Thymus (tissue), 11 donors: ENCODE results near the gene FAM151B. TPM values are rescaled to one million over a fixed set of nuclear protein-coding genes. Genes with fewer than 3 reads are reported as not detected.
"Not testable (repeated sequence)": the region's sequence is repeated elsewhere in the genome, so short reads cannot be mapped to it uniquely, and the experiment has no call there.

Experiments
- DNase-seq, 9 donors: peaks; one replicate each; pipeline ENCODE4 v3.0.0-alpha.2; 2013; ENCODE audit warnings: low spot score in 9 of 9, low read depth in 6 of 9, missing footprints in 1 of 9
- H3K27ac ChIP-seq, 2 donors: one replicate each; pipeline ENCODE4 v1.5.1; 2013; ENCODE audit warnings: control low read depth in 1 of 2, low read depth in 1 of 2, low read length in 1 of 2, mild to moderate bottlenecking in 1 of 2, moderate library complexity in 1 of 2
- H3K27me3 ChIP-seq, 2 donors: one replicate each; pipeline ENCODE4 v1.5.1; 2013; ENCODE audit warnings: low read length in 1 of 2; ENCODE audit not compliant: control insufficient read depth in 2 of 2, insufficient read depth in 1 of 2
- H3K36me3 ChIP-seq, 2 donors: one replicate each; pipeline ENCODE4 v1.5.1; 2013; ENCODE audit warnings: low read length in 1 of 2, mild to moderate bottlenecking in 1 of 2, moderate library complexity in 1 of 2; ENCODE audit not compliant: control insufficient read depth in 2 of 2, insufficient read depth in 2 of 2
- H3K4me1 ChIP-seq, 2 donors: one replicate each; pipeline ENCODE4 v1.5.1; 2013; ENCODE audit warnings: low read length in 2 of 2; ENCODE audit not compliant: control insufficient read depth in 2 of 2, insufficient read depth in 2 of 2
- H3K4me3 ChIP-seq, 2 donors: one replicate each; pipeline ENCODE4 v1.5.1; 2013; ENCODE audit warnings: low read length in 2 of 2, control low read depth in 1 of 2, mild to moderate bottlenecking in 1 of 2
- H3K9me3 ChIP-seq, 2 donors: one replicate each; pipeline ENCODE4 v1.5.1; 2013; ENCODE audit warnings: low read length in 1 of 2, mild to moderate bottlenecking in 1 of 2; ENCODE audit not compliant: control insufficient read depth in 2 of 2, insufficient read depth in 1 of 2
- WGBS: extraction: QIAGEN DNeasy Blood & Tissue Kit; methylation state at CpG from one replicate; pipeline ENCODE4 v1.1.7; 2013; 5-methylcytosine and 5-hydroxymethylcytosine counted together
- polyA plus RNA-seq: library from polyadenylated mRNA; stranded (reverse); fragments of 200-250 nt; gene quantifications from one replicate; pipeline ENCODE4 v1.2.3, GENCODE V29; 2013
- total RNA-seq: library from RNA; stranded (reverse); fragments of 120-200 nt; gene quantifications from one replicate; pipeline ENCODE4 v1.2.4, GENCODE V29; 2013
- donor health status: healthy.

FAM151B gene
- total and polyA plus RNA-seq, 2 donors = 0.75 to 1.2 TPM

DNA sequence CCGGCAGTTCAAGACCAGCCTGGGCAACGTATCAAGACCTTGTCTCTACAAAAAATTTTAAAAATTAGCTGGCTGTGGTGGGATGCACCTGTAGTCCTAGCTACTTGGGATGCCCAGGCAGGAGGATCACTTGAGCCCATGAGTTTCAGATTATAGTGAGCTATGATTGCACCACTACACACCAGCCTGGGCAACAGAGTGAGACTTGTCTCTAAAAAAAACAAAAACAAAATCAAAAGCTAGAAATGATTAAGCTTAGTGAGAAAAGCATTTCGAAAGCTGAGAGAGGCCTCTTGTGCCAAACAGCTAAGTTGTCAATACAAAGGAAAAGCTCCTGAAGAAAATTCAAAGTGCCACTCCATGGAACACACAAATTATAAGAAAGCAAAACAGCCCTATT lies 4.8 kb downstream of the FAM151B start:
- H3K4me1 ChIP-seq = peaks cover 0 to 4% of the 10 kb centered on the region in 2 donors
- no peak overlapping the region for H3K4me3 ChIP-seq
- H3K36me3 ChIP-seq = no peaks in the 10 kb centered on the region
- no peaks in the 10 kb centered on the region for H3K9me3 ChIP-seq
- DNase-seq = no peak
- no peak overlapping the region for H3K27ac ChIP-seq
- WGBS = 99% methylated on average over 3 of the region's 3 CpGs
- H3K27me3 ChIP-seq = peaks cover 2 to 8% of the 10 kb centered on the region in 2 donors

DNA sequence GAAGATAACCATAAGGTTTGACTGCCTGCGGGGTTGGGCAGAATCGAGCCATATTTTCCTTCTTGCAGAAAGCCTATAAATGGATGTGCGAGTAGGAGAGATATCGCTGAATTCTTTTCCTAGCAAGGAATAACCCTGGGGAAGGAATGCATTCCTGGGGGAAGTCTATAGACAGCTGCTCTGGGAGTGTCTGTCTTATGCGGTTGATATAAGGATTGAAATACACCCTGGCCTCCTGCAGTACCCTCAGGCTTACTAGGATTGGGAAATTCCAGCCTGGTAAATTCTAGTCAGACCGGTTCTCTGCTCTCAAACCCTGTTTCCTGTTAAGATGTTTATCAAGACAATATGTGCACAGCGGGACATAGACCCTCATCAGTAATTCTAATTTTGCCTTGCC lies 5.5 kb downstream of the FAM151B start:
- 87% methylated on average over 7 of the region's 7 CpGs for WGBS

DNA sequence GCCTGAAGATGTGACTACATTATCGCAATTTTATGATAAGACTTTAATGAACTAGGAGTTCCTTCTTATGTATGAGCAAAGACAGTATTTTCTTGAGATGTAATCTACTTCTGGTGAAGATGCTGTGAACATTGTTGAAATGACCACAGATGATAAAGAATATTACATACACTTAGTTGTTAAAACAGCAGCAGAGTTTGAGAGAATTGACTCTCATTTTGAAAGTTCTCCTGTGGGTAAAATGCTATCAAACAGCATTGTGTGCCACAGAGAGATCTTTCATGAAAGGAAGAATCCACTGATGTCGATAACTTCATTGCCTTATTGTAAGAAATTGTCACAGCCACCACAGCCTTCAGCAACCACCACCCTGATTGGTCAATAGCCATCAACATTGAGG lies 8.0 kb downstream of the FAM151B start:
- H3K9me3 ChIP-seq = no peaks in the 10 kb centered on the region
- H3K36me3 ChIP-seq = no peaks in the 10 kb centered on the region
- H3K27ac ChIP-seq = no peak overlapping the region
- no peak overlapping the region for H3K4me3 ChIP-seq
- no peak for DNase-seq
- no peaks in the 10 kb centered on the region for H3K4me1 ChIP-seq
- 96% methylated on average over 2 of the region's 2 CpGs for WGBS
- H3K27me3 ChIP-seq = no peaks in the 10 kb centered on the region

More for the DNA sequence above, 5.5 kb downstream of the FAM151B start:
- not testable (repeated sequence) for H3K4me3 ChIP-seq, H3K36me3 ChIP-seq, H3K27ac ChIP-seq, H3K9me3 ChIP-seq, H3K4me1 ChIP-seq, DNase-seq, H3K27me3 ChIP-seq

DNA sequence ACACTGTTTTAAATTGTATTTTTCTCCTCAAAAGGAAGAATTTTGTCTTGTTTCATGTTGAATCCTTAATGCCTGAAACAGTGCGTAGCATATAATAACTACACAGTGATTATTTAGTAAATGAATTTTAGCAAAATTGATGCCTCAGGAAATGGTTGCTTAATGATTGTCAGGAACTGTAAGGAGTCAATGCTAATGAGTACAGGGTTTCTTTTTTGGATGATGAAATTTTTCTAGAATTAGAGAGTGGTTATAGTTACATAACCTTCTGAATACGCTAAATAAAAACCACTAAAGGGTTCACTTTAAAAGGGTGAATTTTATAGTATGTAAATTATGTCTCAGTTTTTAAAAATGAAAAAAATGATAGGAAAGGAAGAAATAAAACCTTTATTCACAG lies 14.9 kb downstream of the FAM151B start:
- no peak overlapping the region for H3K4me3 ChIP-seq
- H3K27me3 ChIP-seq = no peaks in the 10 kb centered on the region
- DNase-seq = no peak
- no peaks in the 10 kb centered on the region for H3K36me3 ChIP-seq
- no peaks in the 10 kb centered on the region for H3K9me3 ChIP-seq
- H3K4me1 ChIP-seq = no peaks in the 10 kb centered on the region
- no peak overlapping the region for H3K27ac ChIP-seq
- WGBS = 96% methylated on average over 2 of the region's 2 CpGs

DNA sequence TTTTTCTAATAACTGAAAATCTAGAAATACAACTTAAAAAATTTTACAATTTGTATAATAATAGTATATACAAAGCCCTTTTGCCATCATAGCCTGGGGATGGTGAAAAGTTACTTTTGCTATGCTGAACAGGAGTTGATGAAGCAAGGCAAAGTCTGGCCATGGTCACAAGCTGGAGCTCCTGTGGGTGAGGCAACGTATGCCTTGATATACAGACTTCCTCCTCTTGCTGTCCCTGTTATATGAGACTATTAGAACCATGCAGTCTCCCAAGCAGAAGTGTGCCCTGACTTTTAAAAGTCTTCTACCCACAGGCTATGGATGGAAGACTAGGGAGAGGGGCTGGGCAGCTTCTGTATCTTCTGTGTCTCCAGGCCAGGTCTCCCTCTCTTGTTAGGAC lies 15.7 kb downstream of the FAM151B start:
- Histone ChIP-seq H3K9me3 (no peaks in the 10 kb centered on the region), H3K27me3 (no peaks in the 10 kb centered on the region), H3K36me3 (no peaks in the 10 kb centered on the region), H3K4me3 (no peak overlapping the region), H3K4me1 (no peaks in the 10 kb centered on the region), H3K27ac (no peak overlapping the region)
- no peak for DNase-seq
- 78% methylated on average over 1 of the region's 1 CpG for WGBS

DNA sequence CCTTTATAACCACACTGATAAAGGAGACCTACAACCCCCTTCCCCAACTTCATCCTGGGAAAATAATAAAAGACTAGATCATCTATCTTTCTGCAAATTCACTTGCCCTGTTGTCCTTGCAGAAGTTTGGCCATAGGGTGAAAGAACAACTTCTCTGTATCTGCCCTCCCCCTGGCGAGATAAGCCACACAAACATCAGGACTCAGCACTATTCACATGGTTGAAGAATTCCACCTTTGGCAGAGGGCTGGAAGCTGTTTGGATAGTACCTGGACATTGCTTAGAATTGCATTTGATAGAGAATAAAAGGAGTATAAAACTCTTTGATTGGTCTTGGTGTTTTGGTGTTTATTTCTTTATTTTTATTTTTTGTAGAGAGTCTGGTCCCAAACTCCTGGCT lies 16.9 kb downstream of the FAM151B start:
- Histone ChIP-seq H3K27ac (no peak overlapping the region), H3K4me1 (no peaks in the 10 kb centered on the region), H3K27me3 (no peaks in the 10 kb centered on the region), H3K36me3 (no peaks in the 10 kb centered on the region), H3K4me3 (no peak overlapping the region), H3K9me3 (no peaks in the 10 kb centered on the region)
- 90% methylated on average over 1 of the region's 1 CpG for WGBS
- no peak for DNase-seq

DNA sequence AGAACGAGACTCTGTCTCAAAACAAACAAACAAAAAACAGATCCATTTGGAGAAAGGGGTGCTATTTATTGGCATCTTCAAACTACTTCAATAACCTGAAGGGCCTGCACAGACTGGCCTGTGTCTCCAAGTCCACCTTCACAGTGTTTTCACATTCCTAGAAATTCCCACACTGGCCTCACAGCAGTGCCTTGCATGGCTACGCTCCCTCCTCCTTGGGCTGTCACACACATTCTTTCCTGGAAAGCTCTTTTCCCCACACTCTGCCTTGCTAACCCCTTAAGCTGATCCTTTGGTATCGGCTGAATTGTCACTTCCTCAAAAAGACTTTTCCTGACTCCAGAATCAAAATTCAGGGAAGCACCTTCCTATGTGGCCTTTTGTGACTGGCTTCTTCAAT lies 19.8 kb downstream of the FAM151B start:
- Histone ChIP-seq H3K27ac (no peak overlapping the region), H3K36me3 (no peaks in the 10 kb centered on the region), H3K9me3 (no peaks in the 10 kb centered on the region), H3K27me3 (no peaks in the 10 kb centered on the region), H3K4me1 (no peaks in the 10 kb centered on the region), H3K4me3 (no peak overlapping the region)
- no peak for DNase-seq
- WGBS = 94% methylated on average over 3 of the region's 3 CpGs

DNA sequence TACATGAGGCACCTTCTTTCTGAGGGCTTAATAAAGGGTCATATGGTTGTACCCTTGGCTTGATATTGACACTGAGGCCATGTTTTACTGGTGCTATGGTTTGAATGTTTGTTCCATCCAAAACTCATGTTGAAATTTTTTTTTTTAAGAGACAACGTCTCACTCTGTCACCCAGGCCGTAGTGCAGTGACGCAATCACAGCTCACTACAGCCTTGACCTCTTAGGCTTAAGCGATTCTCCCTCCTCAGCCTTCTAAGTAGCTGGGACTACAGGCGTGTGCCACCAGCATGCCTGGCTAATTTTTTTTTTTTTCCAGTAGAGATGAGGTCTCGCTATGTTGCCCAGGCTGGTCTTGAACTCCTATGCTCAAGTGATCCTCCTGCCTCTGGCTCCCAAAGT lies 20.9 kb downstream of the FAM151B start:
- Histone ChIP-seq H3K27me3 (no peaks in the 10 kb centered on the region), H3K27ac (no peak overlapping the region), H3K9me3 (no peaks in the 10 kb centered on the region), H3K4me3 (no peak overlapping the region), H3K36me3 (no peaks in the 10 kb centered on the region), H3K4me1 (no peaks in the 10 kb centered on the region)
- 98% methylated on average over 6 of the region's 6 CpGs for WGBS
- no peak for DNase-seq

DNA sequence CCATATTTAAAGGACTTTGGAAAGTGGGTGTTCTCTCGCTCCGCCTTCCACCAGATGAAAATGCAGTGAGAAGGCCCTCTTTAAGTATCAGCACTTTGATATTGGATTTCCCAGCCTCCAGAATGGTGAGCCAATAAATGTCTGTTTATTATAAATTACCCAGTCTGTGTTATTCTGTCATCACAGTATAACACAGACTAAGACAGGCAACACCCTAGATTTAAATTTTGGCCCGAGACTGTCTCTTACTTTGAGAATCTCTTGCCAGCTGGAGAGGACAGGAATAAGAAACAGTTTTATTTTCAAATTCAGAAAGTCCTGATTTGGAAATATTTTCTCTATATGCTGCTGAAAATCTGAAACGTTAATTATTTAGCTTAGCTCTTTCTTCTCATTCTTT lies 21.5 kb downstream of the FAM151B start:
- no peak overlapping the region for H3K27ac ChIP-seq
- no peaks in the 10 kb centered on the region for H3K36me3 ChIP-seq
- no peaks in the 10 kb centered on the region for H3K27me3 ChIP-seq
- WGBS = 99% methylated on average over 4 of the region's 4 CpGs
- no peak for DNase-seq
- H3K4me3 ChIP-seq = no peak overlapping the region
- H3K9me3 ChIP-seq = no peaks in the 10 kb centered on the region
- H3K4me1 ChIP-seq = no peaks in the 10 kb centered on the region

DNA sequence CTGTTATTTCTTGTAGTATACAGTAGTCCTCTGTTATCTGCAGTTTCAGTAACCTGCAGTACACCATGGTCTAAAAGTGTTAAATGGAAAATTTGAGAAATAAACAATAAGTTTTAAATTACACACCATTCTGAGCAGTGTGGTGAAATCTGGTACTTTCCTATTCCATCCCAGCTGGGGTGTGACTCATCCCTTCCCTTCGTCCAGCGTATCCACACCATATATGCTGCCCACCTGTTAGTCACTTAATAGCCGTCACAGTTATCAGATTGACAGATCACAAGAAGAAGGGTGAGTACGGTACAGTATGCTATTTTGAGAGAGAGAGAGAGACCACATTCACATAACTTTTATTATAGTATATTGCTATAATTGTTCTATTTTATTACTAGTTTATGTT lies 28.9 kb downstream of the FAM151B start:
- Histone ChIP-seq H3K4me1 (no peaks in the 10 kb centered on the region), H3K9me3 (no peaks in the 10 kb centered on the region), H3K4me3 (no peak overlapping the region), H3K27ac (no peak overlapping the region), H3K36me3 (no peaks in the 10 kb centered on the region), H3K27me3 (no peaks in the 10 kb centered on the region)
- WGBS = 92% methylated on average over 4 of the region's 4 CpGs
- DNase-seq = peak in 1 of 9 donors; percentile 4
